ENCODE results near the gene MT3.
"Not testable (repeated sequence)": the region's sequence is repeated elsewhere in the genome, so short reads cannot be mapped to it uniquely, and the experiment has no call there.

The MT3 gene

DNA sequence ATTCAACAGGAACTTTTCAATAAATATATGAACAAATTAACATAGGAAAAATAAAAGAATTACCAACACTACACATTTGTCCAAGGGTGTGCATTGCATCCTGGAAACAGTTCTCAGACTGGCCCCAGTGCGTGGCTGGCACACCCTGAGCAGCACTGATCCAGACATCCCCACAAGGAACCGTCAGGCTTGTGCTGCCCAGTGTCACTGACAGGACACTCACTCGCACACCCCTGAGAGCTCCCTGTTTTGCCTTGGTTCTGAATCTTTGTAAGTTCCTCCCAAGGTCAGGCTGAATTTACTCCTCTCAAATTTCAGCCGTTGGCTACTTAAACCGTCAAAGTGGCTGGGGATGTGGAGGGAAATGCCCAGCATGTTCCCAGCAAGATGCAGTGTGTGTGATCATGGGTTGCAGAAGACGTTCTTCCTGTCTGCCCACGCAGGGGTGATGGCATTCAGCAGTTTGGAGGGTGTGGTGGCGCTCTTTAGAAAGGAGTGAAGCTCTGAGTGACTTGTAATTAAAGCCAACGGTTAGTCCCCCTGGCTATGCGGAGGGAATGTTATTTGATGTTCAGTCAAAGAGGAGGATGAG is 20.8 kb downstream of the MT3 start:
- no peak for DNase-seq (ENCODE audit: low spot score)

GRCh38 chr16:56610609-56611111 is 21.3 kb downstream of the MT3 start:
- no peak for DNase-seq (ENCODE audit: low spot score)

DNA sequence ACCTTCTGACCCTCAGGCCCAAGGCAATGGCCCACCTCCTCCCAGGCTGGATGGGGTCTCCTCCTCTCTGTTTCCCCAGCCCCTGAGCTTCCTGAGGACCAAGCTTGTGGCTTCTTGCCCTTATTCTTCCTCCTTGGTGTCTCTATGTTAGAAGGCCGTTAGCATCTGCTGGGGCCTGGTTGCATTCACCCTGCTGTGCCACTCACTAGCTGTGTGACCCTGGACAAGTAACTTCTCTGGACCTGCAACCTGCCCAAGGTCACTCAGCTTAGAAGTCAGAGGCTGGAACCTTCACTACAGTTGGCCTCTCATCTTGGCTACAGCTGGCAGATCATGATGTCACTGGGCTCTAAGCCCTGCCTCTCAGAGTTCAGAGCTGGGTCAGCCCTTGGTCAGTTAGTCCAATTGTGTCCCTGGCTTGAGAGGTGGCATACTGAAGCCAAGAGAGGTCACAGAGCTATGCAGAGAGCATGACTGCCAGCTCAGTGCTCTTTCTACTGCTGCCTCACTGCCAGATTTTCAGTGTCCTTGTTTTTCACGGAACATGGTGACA is 22.0 kb downstream of the MT3 start:
- no peak for DNase-seq (ENCODE audit: low spot score)

GRCh38 chr16:56613706-56614105 is 24.4 kb downstream of the MT3 start:
- no peak for DNase-seq (ENCODE audit: low spot score)

GRCh38 chr16:56614549-56614991 is 25.2 kb downstream of the MT3 start:
- DNase-seq (ENCODE audit: low spot score) = no peak

DNA sequence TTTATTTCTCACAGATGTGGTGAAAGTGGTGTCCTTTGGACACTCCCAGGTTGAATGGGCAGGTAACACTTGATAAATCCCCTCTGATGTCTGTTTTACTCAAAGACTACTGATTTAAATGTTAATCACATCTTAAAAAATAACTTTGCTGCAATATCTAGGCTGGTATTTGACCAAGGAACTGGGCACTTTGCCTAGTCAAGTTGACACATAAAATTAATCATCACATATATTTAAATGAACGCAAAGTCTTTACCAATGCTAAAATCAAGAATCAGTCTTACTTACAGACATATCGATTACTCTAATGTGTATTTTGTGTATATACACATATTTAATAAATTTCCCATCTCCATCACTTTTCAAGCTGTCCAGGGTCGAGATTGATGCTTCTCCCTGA is 26.0 kb downstream of the MT3 start:
- no peak for DNase-seq (ENCODE audit: low spot score)

DNA sequence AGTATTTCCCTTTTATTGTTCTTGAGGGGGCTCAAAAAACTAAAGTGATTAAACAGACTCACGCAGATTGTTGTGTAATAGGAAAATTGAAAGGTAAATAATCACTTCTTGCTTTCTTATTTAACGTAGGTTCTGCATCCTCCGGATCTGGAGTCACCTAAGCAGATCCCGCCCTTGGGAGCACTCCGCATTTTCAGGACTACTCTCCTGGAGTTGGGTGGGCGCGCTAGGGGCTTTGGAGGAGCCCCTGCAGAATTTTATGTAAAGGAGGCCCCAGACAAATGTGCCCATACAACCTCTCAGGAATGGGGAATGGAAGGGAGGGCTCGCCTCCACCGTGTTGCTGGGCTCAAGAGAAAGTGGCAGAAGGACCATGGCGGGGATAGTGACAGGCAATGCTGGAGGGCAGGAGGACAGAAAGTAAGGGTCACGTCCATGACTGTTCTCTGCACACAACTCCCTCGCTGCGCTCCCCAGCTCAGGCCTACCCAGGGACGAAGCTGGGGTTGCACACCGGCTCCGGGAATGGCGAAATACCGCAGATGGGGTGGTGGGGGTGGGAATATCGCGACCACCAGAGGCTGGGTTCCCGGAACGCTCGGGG is 27.4 kb downstream of the MT3 start:
- no peak for DNase-seq (ENCODE audit: low spot score)

- DNase-seq (ENCODE audit: low spot score) = no peak
Measured at GRCh38 chr16:56617212-56618085, 28.1 kb downstream of the MT3 start.

GRCh38 chr16:56618138-56618537 is 28.8 kb downstream of the MT3 start:
- no peak for DNase-seq (ENCODE audit: low spot score)

DNA sequence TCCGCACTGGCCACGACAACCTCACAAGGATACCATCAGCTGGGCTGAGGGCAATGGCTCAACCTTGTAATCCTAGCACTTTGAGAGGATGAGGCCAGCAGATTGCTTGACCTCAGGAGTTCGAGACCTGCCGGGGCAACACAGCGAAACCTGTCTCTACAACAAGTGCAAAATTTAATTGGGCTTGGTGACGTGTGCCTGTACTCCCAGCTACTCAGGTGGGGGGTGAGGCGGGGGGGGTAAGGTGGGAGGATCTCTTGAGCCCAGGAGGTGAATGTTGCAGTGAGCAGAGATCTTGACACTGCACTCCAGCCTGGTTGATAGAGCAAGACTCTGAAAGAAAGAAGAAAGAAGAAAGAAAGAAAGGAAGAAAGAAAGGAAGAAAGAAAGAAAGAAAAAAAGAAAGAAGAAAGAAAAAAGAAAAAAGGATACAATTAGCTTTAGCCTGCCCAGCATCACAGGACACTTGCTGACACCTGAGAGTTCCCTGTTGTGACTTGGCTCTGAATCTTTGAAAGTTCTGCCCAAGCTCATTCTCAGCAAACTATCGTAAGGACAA is 31.1 kb downstream of the MT3 start:
- DNase-seq (ENCODE audit: low spot score) = no peak

- DNase-seq (ENCODE audit: low spot score) = not testable (repeated sequence)
Measured at GRCh38 chr16:56621665-56622445, 32.5 kb downstream of the MT3 start.

DNA sequence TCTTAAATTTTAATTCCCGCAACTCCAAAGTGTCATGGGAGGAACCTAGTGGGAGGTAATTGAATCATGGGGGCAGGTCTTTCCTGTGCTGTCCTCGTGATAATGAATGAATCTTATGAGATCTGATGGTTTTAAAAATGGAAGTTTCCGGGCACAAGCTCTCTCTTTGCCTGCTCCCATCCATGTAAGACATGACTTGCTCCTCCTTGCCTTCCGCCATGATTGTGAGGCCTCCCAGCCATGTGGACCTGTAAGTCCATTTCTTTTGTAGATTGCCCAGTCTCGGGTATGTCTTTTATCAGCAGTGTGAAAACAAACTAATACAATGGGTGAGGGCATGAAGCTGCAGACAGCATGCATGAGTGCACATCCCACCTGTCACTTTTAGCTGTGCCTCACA is 33.9 kb downstream of the MT3 start:
- not testable (repeated sequence) for DNase-seq (ENCODE audit: low spot score)

- no peak for DNase-seq (ENCODE audit: low spot score)
Measured at GRCh38 chr16:56623637-56624036, 34.3 kb downstream of the MT3 start.

DNA sequence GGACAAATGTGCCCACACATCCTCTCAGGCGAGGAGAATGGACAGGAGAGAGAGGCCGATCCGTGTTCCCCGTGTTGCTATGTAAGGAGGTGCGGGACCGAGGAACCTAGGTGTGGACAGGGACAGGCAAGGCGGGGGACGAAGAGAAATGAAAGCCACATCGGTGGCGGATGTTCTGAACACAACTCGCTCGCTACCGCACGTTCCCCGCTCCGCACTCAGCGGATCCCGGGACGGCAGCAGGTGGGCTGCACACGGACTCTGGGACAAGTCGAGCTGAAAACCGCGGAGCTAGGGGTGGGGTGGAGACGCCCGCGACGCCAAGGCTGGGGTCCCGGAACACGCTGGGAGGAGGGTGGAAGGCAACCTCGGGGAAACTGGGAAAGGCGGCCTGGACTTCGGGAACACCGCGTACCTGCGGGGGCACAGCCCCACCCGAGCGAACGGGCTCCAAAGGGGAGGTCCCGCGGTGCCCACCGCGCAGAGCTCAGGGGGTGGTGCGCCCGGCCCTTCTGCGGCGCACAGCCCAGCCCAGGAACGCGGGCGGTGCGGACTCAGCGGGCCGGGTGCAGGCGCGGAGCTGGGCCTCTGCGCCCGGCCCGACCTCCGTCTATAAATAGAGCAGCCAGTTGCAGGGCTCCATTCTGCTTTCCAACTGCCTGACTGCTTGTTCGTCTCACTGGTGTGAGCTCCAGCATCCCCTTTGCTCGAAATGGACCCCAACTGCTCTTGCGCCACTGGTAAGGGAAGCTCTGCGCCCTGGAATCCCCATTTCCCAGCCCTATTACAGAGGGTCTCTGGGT is 36.0 kb downstream of the MT3 start, which contains the start of gene MT1E:
Gene MT1E (plus strand): TSS at position 642 of the 803 bp plus-strand sequence. CDS start 71 bp downstream, at position 713.
- DNase-seq (ENCODE audit: low spot score) = no peak

GRCh38 chr16:56625943-56626654 is 36.8 kb downstream of the MT3 start:
- no peak for DNase-seq (ENCODE audit: low spot score)

GRCh38 chr16:56626685-56627084 is 37.4 kb downstream of the MT3 start:
- DNase-seq (ENCODE audit: low spot score) = no peak

DNA sequence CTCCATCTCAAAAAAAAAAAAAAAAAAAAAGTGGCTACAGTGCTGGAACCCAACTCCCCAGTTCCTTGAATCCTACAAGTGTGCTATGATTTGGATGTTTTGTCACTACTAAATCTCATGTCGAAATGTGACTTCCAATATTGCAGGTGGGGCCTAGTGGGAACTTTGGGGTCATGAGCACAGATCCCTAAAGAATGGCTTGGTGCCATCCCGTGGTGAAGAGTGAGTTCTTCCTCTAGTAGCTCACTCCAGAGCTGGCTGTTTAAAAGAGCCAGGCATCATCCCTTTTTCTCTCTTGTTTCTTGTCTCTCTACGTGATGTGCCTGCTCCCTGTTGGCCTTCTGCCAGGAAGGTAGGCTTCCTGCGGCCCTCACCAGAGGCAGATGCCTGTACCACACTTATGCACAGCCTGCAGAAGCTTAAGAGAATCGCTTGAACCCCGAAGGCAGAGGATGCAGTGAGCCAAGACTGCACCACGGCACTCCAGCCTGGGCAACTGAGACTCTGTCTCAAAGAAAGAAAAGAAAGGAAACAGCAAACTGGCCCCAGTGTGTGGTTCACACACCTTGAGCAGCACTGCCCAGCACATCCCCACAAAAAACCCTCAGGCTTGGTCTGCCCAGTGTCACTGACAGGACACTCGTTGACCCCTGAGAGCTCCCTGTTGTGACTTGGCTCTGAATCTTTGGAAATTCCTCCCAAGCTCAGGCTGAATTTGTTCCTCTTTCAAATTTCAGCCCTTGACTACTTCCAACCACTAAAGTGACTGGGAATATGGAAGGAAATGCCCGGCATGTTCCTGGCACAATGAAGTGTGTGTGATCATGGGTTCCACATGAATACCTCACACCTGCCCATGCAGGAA is 39.4 kb downstream of the MT3 start:
- no peak for DNase-seq (ENCODE audit: low spot score)

- no peak for DNase-seq (ENCODE audit: low spot score)
Measured at GRCh38 chr16:56629531-56629930, 40.2 kb downstream of the MT3 start.

- no peak for DNase-seq (ENCODE audit: low spot score)
Measured at GRCh38 chr16:56630134-56630533, 40.8 kb downstream of the MT3 start.

All from D341Med (cell line).